Measurements from ENCODE around the gene ETS1. TPM values are rescaled to one million over a fixed set of nuclear protein-coding genes. Genes with fewer than 3 reads are reported as not detected.

The ETS1 gene
- total RNA-seq, 1 donor from 2014 or later, result 3.0 TPM

DNA sequence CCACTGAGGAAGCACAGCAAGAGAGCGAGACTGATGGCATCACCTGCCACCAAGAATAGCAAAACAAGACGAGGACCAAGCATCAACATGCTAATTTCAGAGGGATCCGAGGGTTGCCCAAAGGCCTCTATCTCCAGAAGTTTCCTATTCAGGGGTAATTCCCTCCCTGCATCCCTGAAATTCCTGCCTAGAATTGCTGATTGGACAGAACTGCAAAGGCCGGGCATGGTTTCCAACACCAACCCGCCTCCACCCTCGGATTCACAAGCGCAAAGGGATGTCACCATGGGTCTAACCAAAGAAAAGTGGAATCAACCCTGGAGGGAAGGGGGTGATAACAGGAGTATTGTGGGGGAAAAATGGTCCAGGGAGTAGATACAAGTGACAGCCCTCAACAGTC is 28.3 kb upstream of the ETS1 start:
- no peak for DNase-seq (ENCODE audit: low spot score, unreplicated experiment)
- no peaks in the 10 kb centered on the region for H3K9me3 Mint-ChIP-seq (ENCODE audit: low read depth)
- H3K36me3 Mint-ChIP-seq (ENCODE audit: insufficient read depth), result no peaks in the 10 kb centered on the region
- TF ChIP-seq, protein P1, sequence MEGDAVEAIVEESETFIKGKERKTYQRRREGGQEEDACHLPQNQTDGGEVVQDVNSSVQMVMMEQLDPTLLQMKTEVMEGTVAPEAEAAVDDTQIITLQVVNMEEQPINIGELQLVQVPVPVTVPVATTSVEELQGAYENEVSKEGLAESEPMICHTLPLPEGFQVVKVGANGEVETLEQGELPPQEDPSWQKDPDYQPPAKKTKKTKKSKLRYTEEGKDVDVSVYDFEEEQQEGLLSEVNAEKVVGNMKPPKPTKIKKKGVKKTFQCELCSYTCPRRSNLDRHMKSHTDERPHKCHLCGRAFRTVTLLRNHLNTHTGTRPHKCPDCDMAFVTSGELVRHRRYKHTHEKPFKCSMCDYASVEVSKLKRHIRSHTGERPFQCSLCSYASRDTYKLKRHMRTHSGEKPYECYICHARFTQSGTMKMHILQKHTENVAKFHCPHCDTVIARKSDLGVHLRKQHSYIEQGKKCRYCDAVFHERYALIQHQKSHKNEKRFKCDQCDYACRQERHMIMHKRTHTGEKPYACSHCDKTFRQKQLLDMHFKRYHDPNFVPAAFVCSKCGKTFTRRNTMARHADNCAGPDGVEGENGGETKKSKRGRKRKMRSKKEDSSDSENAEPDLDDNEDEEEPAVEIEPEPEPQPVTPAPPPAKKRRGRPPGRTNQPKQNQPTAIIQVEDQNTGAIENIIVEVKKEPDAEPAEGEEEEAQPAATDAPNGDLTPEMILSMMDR (IDR thresholded peaks at IDR 0.05; ENCODE audit: unreplicated experiment), result no peak
- H3K4me1 Mint-ChIP-seq (ENCODE audit: low read depth), result no peaks in the 10 kb centered on the region
- no peak overlapping the region for H3K4me3 Mint-ChIP-seq (ENCODE audit: low read depth)
- no peak overlapping the region for H3K27ac Mint-ChIP-seq
- peaks cover 87% of the 10 kb centered on the region for H3K27me3 Mint-ChIP-seq

DNA sequence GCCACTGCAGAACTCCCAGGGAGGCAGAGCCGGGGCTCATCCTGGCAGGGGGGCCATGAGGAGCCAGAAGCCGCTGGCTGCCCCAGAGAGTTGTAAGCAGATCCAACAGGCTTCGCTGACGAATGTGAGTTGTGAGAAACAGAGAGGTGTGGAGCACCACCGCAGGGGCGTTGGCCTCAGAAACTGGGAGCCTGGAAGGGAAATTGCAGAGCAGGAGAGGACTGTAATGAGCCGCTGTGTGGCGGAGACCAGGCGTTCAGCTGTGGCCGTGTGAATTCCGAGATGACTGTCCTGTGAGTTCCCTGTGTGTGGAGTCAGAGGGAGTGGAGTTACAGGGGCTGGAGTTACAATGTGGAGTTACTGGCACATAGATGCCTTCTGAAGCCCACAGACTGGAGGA is 27.7 kb upstream of the ETS1 start:
- no peak for DNase-seq (ENCODE audit: low spot score, unreplicated experiment)
- Mint-ChIP-seq H3K4me3 (ENCODE audit: low read depth) (no peak overlapping the region), H3K27me3 (peaks cover 86% of the 10 kb centered on the region), H3K4me1 (ENCODE audit: low read depth) (no peaks in the 10 kb centered on the region), H3K27ac (no peak overlapping the region), H3K9me3 (ENCODE audit: low read depth) (no peaks in the 10 kb centered on the region), H3K36me3 (ENCODE audit: insufficient read depth) (no peaks in the 10 kb centered on the region)
- TF ChIP-seq, protein P1 (IDR thresholded peaks at IDR 0.05; ENCODE audit: unreplicated experiment), result no peak

DNA sequence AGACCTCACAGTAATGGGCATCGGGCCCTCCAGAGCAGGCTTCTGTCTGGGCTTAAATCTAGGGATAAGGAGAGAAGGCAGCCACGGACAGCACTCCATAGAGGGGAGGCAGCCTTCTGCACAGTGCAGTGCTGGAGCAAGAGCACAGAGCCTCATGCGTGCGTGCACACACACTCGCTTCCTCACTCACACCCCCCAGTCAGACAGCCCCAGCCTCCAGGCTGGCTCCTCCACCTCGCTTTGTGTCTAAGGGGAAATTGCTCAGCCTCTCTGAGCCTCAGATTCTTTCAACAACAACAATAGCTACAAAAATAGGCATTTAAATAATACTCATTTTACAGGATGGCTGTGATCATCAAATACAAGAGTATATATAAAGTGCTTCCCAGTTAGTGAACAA is 26.7 kb upstream of the ETS1 start:
- TF ChIP-seq, protein P1 (IDR thresholded peaks at IDR 0.05; ENCODE audit: unreplicated experiment), result no peak
- H3K4me3 Mint-ChIP-seq (ENCODE audit: low read depth), result no peak overlapping the region
- H3K4me1 Mint-ChIP-seq (ENCODE audit: low read depth), result no peaks in the 10 kb centered on the region
- DNase-seq (ENCODE audit: low spot score, unreplicated experiment), result no peak
- H3K27me3 Mint-ChIP-seq, result peaks cover 88% of the 10 kb centered on the region
- no peaks in the 10 kb centered on the region for H3K9me3 Mint-ChIP-seq (ENCODE audit: low read depth)
- no peaks in the 10 kb centered on the region for H3K36me3 Mint-ChIP-seq (ENCODE audit: insufficient read depth)
- no peak overlapping the region for H3K27ac Mint-ChIP-seq

DNA sequence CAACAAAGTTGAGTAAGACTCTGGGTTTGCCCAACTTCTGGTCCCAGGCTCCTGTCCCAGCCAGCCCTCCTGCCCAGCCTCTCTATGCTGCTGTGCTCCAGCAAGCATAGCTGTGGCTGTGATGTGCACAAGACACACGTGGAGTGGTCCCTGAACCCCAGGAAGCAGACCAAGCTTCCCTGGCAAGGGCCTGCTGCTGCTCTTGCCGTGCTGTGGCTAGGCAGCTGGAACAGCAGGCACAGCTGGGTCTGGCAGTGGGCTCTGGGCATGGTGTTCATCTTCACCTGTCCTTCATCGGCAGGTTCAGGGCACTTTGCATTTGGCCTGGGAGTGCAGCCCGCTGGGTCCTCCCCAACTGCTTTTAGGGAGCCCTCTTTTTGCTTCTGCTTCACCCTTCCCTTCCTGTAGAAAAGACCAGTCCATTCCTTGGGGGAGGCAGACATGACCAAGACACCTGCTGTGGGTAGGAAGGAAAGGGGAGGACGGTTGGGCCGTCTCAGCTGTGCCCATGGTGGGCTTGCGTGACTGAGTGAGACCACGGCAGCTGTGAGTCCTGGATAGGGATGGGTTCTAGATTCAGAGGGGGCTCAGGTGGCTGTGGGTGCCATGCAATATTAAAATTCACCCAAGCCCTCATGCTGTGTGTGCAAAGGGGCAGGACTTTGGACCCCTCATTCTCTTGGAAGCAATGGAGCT is 26.1 kb upstream of the ETS1 start:
- no peak for DNase-seq (ENCODE audit: low spot score, unreplicated experiment)
- Mint-ChIP-seq H3K9me3 (ENCODE audit: low read depth) (no peaks in the 10 kb centered on the region), H3K4me1 (ENCODE audit: low read depth) (no peaks in the 10 kb centered on the region), H3K4me3 (ENCODE audit: low read depth) (no peak overlapping the region), H3K36me3 (ENCODE audit: insufficient read depth) (no peaks in the 10 kb centered on the region), H3K27ac (no peak overlapping the region), H3K27me3 (peaks cover 88% of the 10 kb centered on the region)
- TF ChIP-seq, protein P1 (IDR thresholded peaks at IDR 0.05; ENCODE audit: unreplicated experiment), result no peak

DNA sequence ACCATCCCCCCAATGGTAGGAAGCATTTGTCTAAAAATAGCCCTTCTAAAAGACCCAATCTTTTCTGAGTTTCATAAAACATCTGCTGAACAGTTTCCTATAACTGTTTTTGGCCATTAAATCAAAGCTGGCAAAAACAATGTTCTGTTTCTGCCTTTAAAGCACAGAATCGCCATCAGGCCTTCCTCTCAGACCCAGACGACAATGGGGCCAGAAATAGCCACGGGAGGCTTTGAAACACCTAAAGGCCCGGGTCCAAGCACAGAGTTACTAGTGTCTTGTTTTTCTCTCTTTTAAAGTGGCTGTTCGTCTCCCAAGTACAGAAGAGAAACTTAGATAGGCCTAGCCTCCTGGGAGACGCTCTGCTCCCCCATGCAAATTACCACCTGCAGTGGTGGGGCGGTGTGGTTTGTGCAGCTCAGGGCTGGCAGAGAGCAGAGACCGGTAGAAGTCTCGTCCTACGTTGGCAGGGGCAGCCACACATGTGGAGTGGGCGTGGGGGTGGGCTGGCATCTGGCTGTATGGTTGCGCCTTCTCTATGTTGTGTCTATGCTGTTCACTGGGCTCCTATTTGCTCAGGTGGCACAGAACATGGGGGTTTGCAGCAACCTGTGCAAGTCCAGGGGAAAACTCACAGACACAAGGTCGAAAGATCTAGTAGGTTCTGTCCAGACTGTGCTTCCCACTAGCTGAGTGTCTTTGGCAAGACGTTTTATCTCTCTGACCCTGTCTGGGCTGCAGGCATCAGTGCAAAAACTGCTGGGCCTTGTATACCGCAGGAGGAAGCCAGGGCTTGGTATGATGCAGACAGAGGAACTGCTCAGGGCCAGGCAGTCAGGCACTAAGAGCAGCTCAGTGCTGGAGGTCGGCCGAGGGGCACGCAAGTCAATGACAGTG is 23.6 kb upstream of the ETS1 start:
- H3K4me3 Mint-ChIP-seq (ENCODE audit: low read depth), result no peak overlapping the region
- H3K4me1 Mint-ChIP-seq (ENCODE audit: low read depth), result peaks cover 2% of the 10 kb centered on the region
- no peak overlapping the region for H3K27ac Mint-ChIP-seq
- peaks cover 91% of the 10 kb centered on the region for H3K27me3 Mint-ChIP-seq
- no peaks in the 10 kb centered on the region for H3K36me3 Mint-ChIP-seq (ENCODE audit: insufficient read depth)
- DNase-seq (ENCODE audit: low spot score, unreplicated experiment), result no peak
- no peaks in the 10 kb centered on the region for H3K9me3 Mint-ChIP-seq (ENCODE audit: low read depth)
- TF ChIP-seq, protein P1 (IDR thresholded peaks at IDR 0.05; ENCODE audit: unreplicated experiment), result no peak
